H9 (cell line): ENCODE measurements around the gene RNU6-9. TPM values are rescaled to one million over a fixed set of nuclear protein-coding genes. Genes with fewer than 3 reads are reported as not detected.
A peak's percentile ranks its signal among the peaks of the same experiment; 100 is the strongest.

Experiments
- DNase-seq: peaks from one replicate; pipeline ENCODE4 v3.0.0-alpha.2; 2017
- H2AFZ ChIP-seq: one replicate; pipeline ENCODE4 v1.6.1; 2013; ENCODE audit warnings: mild to moderate bottlenecking, low read length, control low read depth, moderate library complexity
- H2AK5ac ChIP-seq: 2 replicates; pipeline ENCODE4 v1.6.1; 2013; ENCODE audit warnings: low read length, control low read depth, mixed read lengths; ENCODE audit not compliant: insufficient read length
- H2BK120ac ChIP-seq: one replicate; pipeline ENCODE4 v1.6.1; 2013; ENCODE audit warnings: low read depth, mild to moderate bottlenecking, low read length, control low read depth, inconsistent platforms; ENCODE audit not compliant: poor library complexity, severe bottlenecking
- H2BK12ac ChIP-seq: 2 replicates; pipeline ENCODE4 v1.6.1; 2013; ENCODE audit warnings: low read length, control low read depth, mixed read lengths, low read depth; ENCODE audit not compliant: insufficient read length
- H2BK15ac ChIP-seq: 2 replicates; pipeline ENCODE4 v1.6.1; 2013; ENCODE audit warnings: low read depth, low read length, control low read depth
- H2BK20ac ChIP-seq: one replicate; pipeline ENCODE4 v1.6.1; 2013; ENCODE audit warnings: low read depth, mild to moderate bottlenecking, low read length, control low read depth, inconsistent platforms; ENCODE audit not compliant: poor library complexity, severe bottlenecking
- H2BK5ac ChIP-seq: 2 replicates; pipeline ENCODE4 v1.6.1; 2013; ENCODE audit warnings: low read length, control low read depth, mixed read lengths; ENCODE audit not compliant: insufficient read length
- H3K14ac ChIP-seq: 2 replicates; pipeline ENCODE4 v1.6.1; 2013; ENCODE audit warnings: low read length, control low read depth; ENCODE audit not compliant: insufficient read depth
- H3K18ac ChIP-seq: 2 replicates; pipeline ENCODE4 v1.6.1; 2013; ENCODE audit warnings: low read depth, mild to moderate bottlenecking, mixed read lengths, low read length, control low read depth; ENCODE audit not compliant: insufficient read length
- H3K23ac ChIP-seq: 2 replicates; pipeline ENCODE4 v1.6.1; 2013; ENCODE audit warnings: low read length, control low read depth, mixed read lengths, low read depth; ENCODE audit not compliant: insufficient read length
- H3K23me2 ChIP-seq: 2 replicates; pipeline ENCODE4 v1.6.1; 2013; ENCODE audit warnings: low read depth, mild to moderate bottlenecking, mixed read lengths, low read length, control low read depth; ENCODE audit not compliant: insufficient read length, poor library complexity, severe bottlenecking
- H3K27ac ChIP-seq: 2 replicates; pipeline ENCODE4 v1.5.1; 2013; ENCODE audit warnings: low read length, control low read depth, mixed read lengths, low read depth; ENCODE audit not compliant: insufficient read length
- H3K27me3 ChIP-seq: 2 replicates; pipeline ENCODE4 v1.6.1; 2013; ENCODE audit warnings: low read length, control low read depth, inconsistent platforms; ENCODE audit not compliant: insufficient read depth
- H3K4ac ChIP-seq: 2 replicates; pipeline ENCODE4 v1.6.1; 2013; ENCODE audit warnings: low read depth, mild to moderate bottlenecking, control low read depth, inconsistent platforms, low read length, moderate library complexity
- H3K4me1 ChIP-seq: 2 replicates; pipeline ENCODE4 v1.6.1; 2013; ENCODE audit warnings: low read length, control low read depth, inconsistent platforms; ENCODE audit not compliant: insufficient read depth
- H3K4me2 ChIP-seq: 2 replicates; pipeline ENCODE4 v1.6.1; 2013; ENCODE audit warnings: low read length, control low read depth, mixed read lengths; ENCODE audit not compliant: insufficient read length, insufficient read depth
- H3K56ac ChIP-seq: 2 replicates; pipeline ENCODE4 v1.6.1; 2013; ENCODE audit warnings: low read depth, mild to moderate bottlenecking, mixed read lengths, low read length, control low read depth; ENCODE audit not compliant: insufficient read length
- H3K79me1 ChIP-seq: 2 replicates; pipeline ENCODE4 v1.6.1; 2013; ENCODE audit warnings: low read depth, mild to moderate bottlenecking, moderate library complexity, low read length, control low read depth, inconsistent platforms; ENCODE audit not compliant: insufficient read depth, poor library complexity, severe bottlenecking
- H3K79me2 ChIP-seq: 2 replicates; pipeline ENCODE4 v1.6.1; 2013; ENCODE audit warnings: low read length, control low read depth, inconsistent platforms; ENCODE audit not compliant: insufficient read depth
- H3K9ac ChIP-seq: 2 replicates; pipeline ENCODE4 v1.6.1; 2013; ENCODE audit warnings: low read length, control low read depth, mixed read lengths; ENCODE audit not compliant: insufficient read length; ENCODE audit errors: extremely low read depth
- H3K9me3 ChIP-seq: one replicate; pipeline ENCODE4 v1.6.1; 2013; ENCODE audit warnings: low read depth, low read length, inconsistent platforms; ENCODE audit not compliant: control insufficient read depth
- H3T11ph ChIP-seq: one replicate; pipeline ENCODE4 v1.6.1; 2013; ENCODE audit warnings: mild to moderate bottlenecking, low read length, control low read depth, inconsistent platforms
- H4K20me1 ChIP-seq: one replicate; pipeline ENCODE4 v1.6.1; 2013; ENCODE audit not compliant: control insufficient read depth, insufficient read length, insufficient read depth
- H4K5ac ChIP-seq: 2 replicates; pipeline ENCODE4 v1.6.1; 2013; ENCODE audit warnings: low read depth, mild to moderate bottlenecking, mixed read lengths, low read length, control low read depth; ENCODE audit not compliant: insufficient read length
- H4K8ac ChIP-seq: replicated peaks from 2 replicates; pipeline ENCODE4 v1.6.1; 2013; ENCODE audit warnings: low read length, control low read depth, mixed read lengths, low read depth; ENCODE audit not compliant: insufficient read length
- H4K91ac ChIP-seq: 2 replicates; pipeline ENCODE4 v1.6.1; 2013; ENCODE audit warnings: low read depth, mild to moderate bottlenecking, moderate library complexity, mixed read lengths, low read length, control low read depth; ENCODE audit not compliant: insufficient read length
- H3K27ac Mint-ChIP-seq, 3 experiments: 2 replicates in 2 of 3; 3 replicates in 1 of 3; pipeline ENCODE4 v1.8.0; 2020 to 2021; ENCODE audit warnings: mixed read lengths in 3 of 3, mild to moderate bottlenecking in 1 of 3, moderate library complexity in 1 of 3
- H3K27me3 Mint-ChIP-seq: 2 replicates; pipeline ENCODE4 v1.8.0; 2021; ENCODE audit warnings: low read depth, mild to moderate bottlenecking, moderate library complexity, mixed read lengths
- H3K36me3 Mint-ChIP-seq, 3 experiments: 2 replicates in 2 of 3; 3 replicates in 1 of 3; pipeline ENCODE4 v1.8.0; 2020 to 2021; ENCODE audit warnings: low read depth in 3 of 3, mixed read lengths in 3 of 3; ENCODE audit not compliant: insufficient read depth in 1 of 3
- H3K4me1 Mint-ChIP-seq, 2 experiments: 2 replicates each; pipeline ENCODE4 v1.8.0; 2020; ENCODE audit warnings: mixed read lengths in 2 of 2
- H3K4me3 Mint-ChIP-seq, 2 experiments: 2 replicates in 1 of 2; 3 replicates in 1 of 2; pipeline ENCODE4 v1.8.0; 2020 to 2021; ENCODE audit warnings: mild to moderate bottlenecking in 2 of 2, mixed read lengths in 2 of 2, moderate library complexity in 1 of 2
- H3K9me3 Mint-ChIP-seq, 2 experiments: 2 replicates in 1 of 2; 3 replicates in 1 of 2; pipeline ENCODE4 v1.8.0; 2020; ENCODE audit warnings: mild to moderate bottlenecking in 2 of 2, mixed read lengths in 2 of 2, moderate library complexity in 1 of 2
- WGBS: extraction: QIAGEN DNeasy Blood & Tissue Kit; methylation state at CpG from one replicate; pipeline ENCODE4 v1.1.7; 2013; ENCODE audit warnings: missing lambda C conversion rate, low lambda C conversion rate, mixed read lengths; ENCODE audit not compliant: insufficient read length; ENCODE audit errors: extremely low coverage; 5-methylcytosine and 5-hydroxymethylcytosine counted together
- total RNA-seq: library from RNA; stranded (reverse); gene quantifications from 2 replicates; pipeline ENCODE4 v1.2.1, GENCODE V29; 2021
- TF ChIP-seq, protein P1 (sequence below): fragments of 200-600 bp; sonication (generic); conservative IDR thresholded peaks from 3 replicates; pipeline ENCODE4 v1.8.0; 2021; ENCODE audit warnings: antibody characterized with exemption, mild to moderate bottlenecking

Gene RNU6-9
- total RNA-seq, 1 experiment from 2014 or later, result not detected

DNA sequence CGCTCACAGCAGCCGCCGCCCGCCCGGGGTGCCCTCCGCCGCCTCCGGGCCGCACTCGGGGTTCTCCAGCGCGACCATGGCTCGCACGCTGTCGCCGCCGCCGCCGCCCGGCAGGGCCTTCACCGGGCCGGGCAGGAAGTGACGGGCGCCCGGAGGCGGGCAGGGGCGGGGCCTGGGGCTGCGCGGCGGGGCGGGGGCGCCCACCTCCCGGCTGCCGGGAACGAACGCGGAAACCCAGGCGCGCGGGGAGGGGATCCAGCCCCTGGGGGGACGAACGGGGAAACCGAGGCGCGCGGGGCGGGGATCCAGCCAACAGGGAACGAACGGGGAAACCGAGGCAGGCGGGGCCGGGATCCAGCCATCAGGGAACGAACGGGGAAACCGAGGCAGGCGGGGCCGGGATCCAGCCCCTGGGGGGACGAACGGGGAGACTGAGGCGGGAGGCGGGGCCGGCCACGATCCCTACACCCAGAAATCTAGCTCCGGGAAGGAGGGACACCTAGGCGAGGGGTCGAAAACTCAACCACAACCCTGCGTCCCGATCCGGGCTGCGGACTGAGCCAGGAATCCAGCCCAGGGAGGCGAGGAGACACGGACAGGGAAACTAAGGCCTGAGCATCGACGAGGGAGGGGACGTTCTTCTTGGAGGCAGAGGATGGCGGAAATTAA lies 19.9 kb downstream of the RNU6-9 start, which contains the start of gene R3HDM4:
Gene R3HDM4 (minus strand): TSS at position 140 of the 669 bp plus-strand sequence. CDS start 62 bp downstream, at position 78.
- H2BK15ac ChIP-seq, result no peak within 1 kb of the TSS
- Mint-ChIP-seq H3K9me3 (peaks cover 0 to 3% of the 10 kb centered on the region in 2 experiments; a peak in 1 of 5 replicates), H3K4me1 (peaks cover 0 to 13% of the 10 kb centered on the region in 2 experiments; a peak in 2 of 4 replicates), H3K4me3 (peak within 1 kb of the TSS; percentile 75 to 87), H3K36me3 (peaks cover 0 to 12% (median 5%) of the 10 kb centered on the region in 3 experiments; a peak in 3 of 7 replicates), H3K27me3 (peaks cover 39% of the 10 kb centered on the region), H3K27ac (no peak within 1 kb of the TSS)
- H4K91ac ChIP-seq, result no peak within 1 kb of the TSS
- no peak within 1 kb of the TSS for H3T11ph ChIP-seq
- H2AK5ac ChIP-seq, result no peak within 1 kb of the TSS
- no peak within 1 kb of the TSS for H4K8ac ChIP-seq
- peaks cover 2% of the 10 kb centered on the region; the same call in 1 of the 2 replicates for H3K79me2 ChIP-seq
- H3K4me2 ChIP-seq, result peak within 1 kb of the TSS; percentile 42
- H4K5ac ChIP-seq, result no peak within 1 kb of the TSS
- no peak within 1 kb of the TSS for H3K9ac ChIP-seq
- H3K56ac ChIP-seq, result no peak within 1 kb of the TSS
- peaks cover 22% of the 10 kb centered on the region for H3K23me2 ChIP-seq
- no peak within 1 kb of the TSS for H3K27ac ChIP-seq
- H3K23ac ChIP-seq, result no peak within 1 kb of the TSS
- no peaks in the 10 kb centered on the region; the same call in 1 of the 2 replicates for H3K27me3 ChIP-seq
- H2BK12ac ChIP-seq, result no peak within 1 kb of the TSS
- H2AFZ ChIP-seq, result no peak within 1 kb of the TSS
- no peak within 1 kb of the TSS for H2BK120ac ChIP-seq
- H2BK20ac ChIP-seq, result no peak within 1 kb of the TSS
- DNase-seq, result peak; percentile 62
- no peak within 1 kb of the TSS for H2BK5ac ChIP-seq
- no peak within 1 kb of the TSS for H3K18ac ChIP-seq
- H3K4me1 ChIP-seq, result no peaks in the 10 kb centered on the region
- TF ChIP-seq, protein P1, sequence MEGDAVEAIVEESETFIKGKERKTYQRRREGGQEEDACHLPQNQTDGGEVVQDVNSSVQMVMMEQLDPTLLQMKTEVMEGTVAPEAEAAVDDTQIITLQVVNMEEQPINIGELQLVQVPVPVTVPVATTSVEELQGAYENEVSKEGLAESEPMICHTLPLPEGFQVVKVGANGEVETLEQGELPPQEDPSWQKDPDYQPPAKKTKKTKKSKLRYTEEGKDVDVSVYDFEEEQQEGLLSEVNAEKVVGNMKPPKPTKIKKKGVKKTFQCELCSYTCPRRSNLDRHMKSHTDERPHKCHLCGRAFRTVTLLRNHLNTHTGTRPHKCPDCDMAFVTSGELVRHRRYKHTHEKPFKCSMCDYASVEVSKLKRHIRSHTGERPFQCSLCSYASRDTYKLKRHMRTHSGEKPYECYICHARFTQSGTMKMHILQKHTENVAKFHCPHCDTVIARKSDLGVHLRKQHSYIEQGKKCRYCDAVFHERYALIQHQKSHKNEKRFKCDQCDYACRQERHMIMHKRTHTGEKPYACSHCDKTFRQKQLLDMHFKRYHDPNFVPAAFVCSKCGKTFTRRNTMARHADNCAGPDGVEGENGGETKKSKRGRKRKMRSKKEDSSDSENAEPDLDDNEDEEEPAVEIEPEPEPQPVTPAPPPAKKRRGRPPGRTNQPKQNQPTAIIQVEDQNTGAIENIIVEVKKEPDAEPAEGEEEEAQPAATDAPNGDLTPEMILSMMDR, result no peak
- no CpG with 5 or more reads among the region's 76 CpGs for WGBS
- H3K14ac ChIP-seq, result peak within 1 kb of the TSS; percentile 71; the same call in 1 of the 2 replicates
- H3K4ac ChIP-seq, result no peak within 1 kb of the TSS
- peaks cover 3% of the 10 kb centered on the region for H3K79me1 ChIP-seq
- H4K20me1 ChIP-seq, result no peaks in the 10 kb centered on the region
- H3K9me3 ChIP-seq, result no peaks in the 10 kb centered on the region
